GM12878 (cell line): Measurements from ENCODE around the gene SPI1. TPM values are rescaled to one million over a fixed set of nuclear protein-coding genes. Genes with fewer than 3 reads are reported as not detected.

Experiments used
- ATAC-seq: fragments of 200-7000 bp; cut with Tn5 transposase; 3 replicates; pipeline ENCODE4 v1.9.1; 2020; ENCODE audit warnings: mild to moderate bottlenecking, moderate library complexity
- BruUV-seq: library from RNA; stranded (reverse); fragments of 400-500 nt; replicated peaks from 2 replicates; lab custom pipeline; 2021; lab: Mats Ljungman, UMichigan
- CTCF ChIA-PET: fragments of 300-600 bp; sonication (Branson Sonifier 250); formaldehyde crosslinking; extraction: SDS; loops from one replicate; lab custom pipeline; 2021; ENCODE audit warnings: inconsistent platforms; lab: Yijun Ruan, JAX
- POLR2A ChIA-PET: fragments of 350-600 bp; formaldehyde crosslinking; extraction: SDS; loops from one replicate; lab custom pipeline; 2021; ENCODE audit warnings: inconsistent platforms; lab: Charles Lee
- RAD21 ChIA-PET: fragments of 300-600 bp; sonication (Branson Sonifier 250); formaldehyde crosslinking; loops from one replicate; lab custom pipeline; 2023; ENCODE audit warnings: antibody characterized with exemption; ENCODE audit not compliant: unreplicated experiment; lab: Charles Lee
- SMC1A ChIA-PET: fragments of 300-600 bp; sonication (Branson Sonifier 250); formaldehyde crosslinking; loops from one replicate; lab custom pipeline; 2023; ENCODE audit not compliant: unreplicated experiment, uncharacterized antibody; lab: Charles Lee
- DNase-seq: peaks from one replicate; pipeline ENCODE4 v3.0.0-alpha.2; 2011; ENCODE audit warnings: low read depth, low spot score
- FAIRE-seq: peaks from 3 replicates; lab custom pipeline; 2011; peaks lifted over from hg19 to GRCh38; lab: Jason Lieb, UNC
- H2AFZ ChIP-seq: 2 replicates; pipeline ENCODE4 v1.6.0; 2011; ENCODE audit warnings: low read depth, low read length, control low read depth; ENCODE audit not compliant: control insufficient read depth
- H3K27ac ChIP-seq: 2 replicates; pipeline ENCODE4 v1.5.1; 2011; ENCODE audit warnings: control low read depth; ENCODE audit not compliant: control insufficient read depth, insufficient read depth
- H3K27me3 ChIP-seq, 2 experiments: replicated peaks in 1 of 2; 2 replicates each; pipeline versions ENCODE4 v1.6.0 to v1.6.1; 2011; ENCODE audit warnings: low read length in 1 of 2; ENCODE audit not compliant: control insufficient read depth in 2 of 2, insufficient read depth in 2 of 2
- H3K36me3 ChIP-seq, 2 experiments: 2 replicates each; pipeline ENCODE4 v1.5.1; 2011; ENCODE audit warnings: low read length in 1 of 2; ENCODE audit not compliant: control insufficient read depth in 2 of 2, insufficient read depth in 2 of 2
- H3K4me1 ChIP-seq: 2 replicates; pipeline ENCODE4 v1.6.1; 2011; ENCODE audit warnings: mild to moderate bottlenecking, low read length, moderate library complexity, mixed read lengths; ENCODE audit not compliant: control insufficient read depth, insufficient read depth
- H3K4me2 ChIP-seq: 2 replicates; pipeline ENCODE4 v1.6.0; 2011; ENCODE audit warnings: control low read depth; ENCODE audit not compliant: control insufficient read depth, insufficient read depth
- H3K4me3 ChIP-seq: fragments of 200-600 bp; sonication (generic); 2 replicates; pipeline ENCODE4 v1.5.1; 2016
- H3K79me2 ChIP-seq: 2 replicates; pipeline ENCODE4 v1.6.0; 2011; ENCODE audit warnings: low read length; ENCODE audit not compliant: control insufficient read depth, insufficient read depth
- H3K9ac ChIP-seq: 2 replicates; pipeline ENCODE4 v1.8.0; 2011; ENCODE audit warnings: low read length, control low read depth, mixed read lengths; ENCODE audit not compliant: control insufficient read depth, insufficient read depth
- H3K9me3 ChIP-seq: replicated peaks from 3 replicates; pipeline ENCODE4 v1.5.1; 2011; ENCODE audit warnings: mild to moderate bottlenecking, low read length; ENCODE audit not compliant: control insufficient read depth, insufficient read depth
- H4K20me1 ChIP-seq: 2 replicates; pipeline ENCODE4 v1.6.0; 2011; ENCODE audit not compliant: control insufficient read depth, insufficient read depth
- BCL11A ChIP-seq: IDR thresholded peaks from 2 replicates; pipeline ENCODE4 v1.6.1; 2011; ENCODE audit warnings: low read depth, low read length
- BCL3 ChIP-seq: IDR thresholded peaks from 2 replicates; pipeline ENCODE4 v1.6.1; 2011; ENCODE audit warnings: borderline replicate concordance, low read depth, mild to moderate bottlenecking, moderate library complexity, low read length; ENCODE audit not compliant: insufficient read depth, poor library complexity, severe bottlenecking
- CEBPB ChIP-seq, 2 experiments: fragments of 150-350 bp in 1 of 2; IDR thresholded peaks; 2 replicates each; pipeline ENCODE4 v1.6.1; 2012 to 2014; ENCODE audit warnings: low read depth in 2 of 2, low read length in 2 of 2, borderline replicate concordance in 1 of 2, inconsistent platforms in 1 of 2
- CHD1 ChIP-seq: IDR thresholded peaks from 2 replicates; pipeline ENCODE4 v1.6.1; 2012; ENCODE audit warnings: low read depth, low read length, improper control_type of control experiment
- DPF2 ChIP-seq: fragments of 450-650 bp; IDR thresholded peaks from 2 replicates; pipeline ENCODE4 v1.6.1; 2017; ENCODE audit warnings: mild to moderate bottlenecking
- ESRRA ChIP-seq: IDR thresholded peaks from 2 replicates; pipeline ENCODE4 v1.6.1; 2012; ENCODE audit warnings: mild to moderate bottlenecking, low read length, improper control_type of control experiment
- MEF2A ChIP-seq: IDR thresholded peaks from 2 replicates; pipeline ENCODE4 v1.6.1; 2011; ENCODE audit warnings: low read depth, mild to moderate bottlenecking, low read length, moderate library complexity; ENCODE audit not compliant: insufficient read depth
- NFYA ChIP-seq: IDR thresholded peaks from 2 replicates; pipeline ENCODE4 v1.6.1; 2011; ENCODE audit warnings: low read depth, mild to moderate bottlenecking, low read length, improper control_type of control experiment, borderline replicate concordance
- NFYB ChIP-seq: IDR thresholded peaks from 2 replicates; pipeline ENCODE4 v1.6.1; 2011; ENCODE audit warnings: low read depth, mild to moderate bottlenecking, low read length, improper control_type of control experiment, moderate library complexity; ENCODE audit not compliant: insufficient read depth
- NR2C1 ChIP-seq: fragments of 450-650 bp; IDR thresholded peaks from 2 replicates; pipeline ENCODE4 v1.6.1; 2017; ENCODE audit warnings: antibody characterized with exemption, mild to moderate bottlenecking, moderate library complexity
- SMARCA5 ChIP-seq: fragments of 450-650 bp; IDR thresholded peaks from 2 replicates; pipeline ENCODE4 v1.6.1; 2017; ENCODE audit warnings: mild to moderate bottlenecking
- SPI1 ChIP-seq: IDR thresholded peaks from 2 replicates; pipeline ENCODE4 v1.6.1; 2011; ENCODE audit warnings: low read depth, mild to moderate bottlenecking, low read length, moderate library complexity, borderline replicate concordance; ENCODE audit not compliant: insufficient read depth
- STAT1 ChIP-seq: fragments of 450-650 bp; conservative IDR thresholded peaks from 2 replicates; pipeline ENCODE4 v1.6.1; 2014; ENCODE audit warnings: antibody characterized with exemption, mild to moderate bottlenecking
- TAF1 ChIP-seq: IDR thresholded peaks from 2 replicates; pipeline ENCODE4 v1.6.1; 2011; ENCODE audit warnings: mild to moderate bottlenecking, low read depth, low read length, borderline replicate concordance
- TCF3 ChIP-seq: IDR thresholded peaks from 2 replicates; pipeline ENCODE4 v1.6.1; 2012; ENCODE audit warnings: low read depth, mild to moderate bottlenecking, low read length, borderline replicate concordance; ENCODE audit not compliant: insufficient read depth
- USF1 ChIP-seq: IDR thresholded peaks from 2 replicates; pipeline ENCODE4 v1.6.1; 2011; ENCODE audit warnings: borderline replicate concordance, low read depth, mild to moderate bottlenecking, moderate library complexity, mixed read lengths, low read length; ENCODE audit not compliant: insufficient read depth; ENCODE audit errors: extremely low read length
- USF2 ChIP-seq: IDR thresholded peaks from 2 replicates; pipeline ENCODE4 v1.6.1; 2011; ENCODE audit warnings: low read depth, low read length, improper control_type of control experiment, borderline replicate concordance
- YY1 ChIP-seq: IDR thresholded peaks from 2 replicates; pipeline ENCODE4 v1.6.1; 2011; ENCODE audit warnings: low read depth, mild to moderate bottlenecking, low read length
- ZZZ3 ChIP-seq: IDR thresholded peaks from 2 replicates; pipeline ENCODE4 v1.6.1; 2011; ENCODE audit warnings: low read depth; ENCODE audit not compliant: control insufficient read depth, insufficient read length
- WGBS: methylation state at CpG from one replicate; pipeline ENCODE4 v1.1.6; 2016; ENCODE audit warnings: low lambda C conversion rate; ENCODE audit not compliant: insufficient replicate concordance, insufficient coverage; ENCODE audit errors: missing lambda C conversion rate; 5-methylcytosine and 5-hydroxymethylcytosine counted together
- in situ Hi-C: fragments of 300-500 bp; cut with MboI; formaldehyde crosslinking; loops from 9 replicates; pipeline ENCODE4 v1.14.3; 2018; ENCODE audit warnings: mixed read lengths
- intact Hi-C: fragments of 100-400 bp; cut with micrococcal nuclease; formaldehyde crosslinking; loops from one replicate; pipeline ENCODE4 v1.14.2; 2022; ENCODE audit not compliant: unreplicated experiment
- polyA plus RNA-seq, 11 experiments: library from polyadenylated mRNA; depleted of rRNA in 4 of 11; unstranded in 6 of 11; stranded (reverse) in 5 of 11; fragments of >200 nt; fragmentation: Nextera tagmentation in 4 of 11; fragmentation: Illumina TruSeq in 1 of 11; extraction: Ambion mirVana in 4 of 11; extraction: Trizol in 1 of 11; gene quantifications; 1 replicate in 1 of 11; 2 replicates in 10 of 11; pipeline versions ENCODE4 v1.2.1 to v1.2.3, GENCODE V29; 2011 to 2016; ENCODE audit warnings: inconsistent platforms in 2 of 11, missing spikeins in 2 of 11, low read depth in 1 of 11
- total RNA-seq, 4 experiments: library from RNA; depleted of rRNA in 3 of 4; stranded (reverse); fragments of >200 nt in 3 of 4; fragmentation: Illumina TruSeq in 1 of 4; extraction: Trizol in 1 of 4; gene quantifications; 2 replicates each; pipeline versions ENCODE4 v1.2.1 to v1.2.3, GENCODE V29; 2013 to 2021

Gene SPI1
- total and polyA plus RNA-seq, 10 of the 15 experiments (the other 5 are each of a cell fraction or from before 2014, with no cell fraction given) = 0.05 to 31.1 (median 9.7) TPM

- Histone ChIP-seq H3K9me3 (no peaks in the 10 kb centered on the region), H3K27ac (peak within 1 kb of the TSS; percentile 99), H3K4me2 (peak within 1 kb of the TSS; percentile 99), H3K9ac (peak within 1 kb of the TSS; percentile 98), H3K4me3 (peak within 1 kb of the TSS; percentile 97), H3K27me3 (no peaks in the 10 kb centered on the region), H2AFZ (peak within 1 kb of the TSS; percentile 100), H3K4me1 (peaks cover 12% of the 10 kb centered on the region), H3K79me2 (peaks cover 22% of the 10 kb centered on the region), H4K20me1 (no peaks in the 10 kb centered on the region), H3K36me3 (peaks cover 15 to 24% of the 10 kb centered on the region in 2 experiments)
- no TSS peak for BruUV-seq
- DNase-seq (peak; percentile 71), FAIRE-seq (peak; percentile 94), ATAC-seq (peak; percentile 95)
- CTCF ChIA-PET = interaction anchor here (0.9 to 4.2 kb wide), 5 partner anchors 15 to 178 kb away, joined by 3 to 39 read pairs (median 5); partner anchors contain the start of gene ACP2
- SMC1A ChIA-PET = interaction anchor here (0.6 to 1.4 kb wide), 4 partner anchors 52 to 288 kb away, joined by 3 read pairs; no protein-coding TSS in a partner anchor
- WGBS = under 1% methylated on average over 53 of the region's 62 CpGs
- POLR2A ChIA-PET = interaction anchor here (0.5 to 1.7 kb wide), 6 partner anchors 9 to 208 kb away, joined by 3 to 4 read pairs (median 3); partner anchors contain the start of genes ACP2 and SLC39A13
- intact Hi-C loops = loop anchor here (5.0 kb wide), 1 partner anchor 249 kb away; the partner anchor contains the start of gene ARFGAP2
- in situ Hi-C loops = no loop called here
- RAD21 ChIA-PET = interaction anchor here (0.7 to 1.3 kb wide), 4 partner anchors 14 to 212 kb away, joined by 3 to 4 read pairs (median 3); partner anchors contain the start of genes ACP2 and DDB2
- TF ChIP-seq DPF2 = no peak
- no peak for TF ChIP-seq BCL3
- peak; percentile 99 for TF ChIP-seq TAF1
- 0 out of 2 replicates have a peak, but pooled peaks have one; percentile 45 for TF ChIP-seq MEF2A
- TF ChIP-seq CEBPB (IDR thresholded peaks at IDR 0.05; ENCODE audit: borderline replicate concordance in 1 of 2, low read depth in 2 of 2, low read length in 2 of 2) = 0 out of 4 replicates have a peak, but pooled peaks of 1 of the 2 experiments have one; percentile 4
- peak; percentile 98 for TF ChIP-seq YY1
- TF ChIP-seq USF1 = peak; percentile 8
- no peak for TF ChIP-seq SPI1
- no peak for TF ChIP-seq BCL11A
- TF ChIP-seq NFYB = peak; percentile 76
- no peak for TF ChIP-seq ESRRA
- no peak for TF ChIP-seq NFYA
- peak; percentile 76 for TF ChIP-seq NR2C1
- peak; percentile 54; the same call in 1 of the 2 replicates for TF ChIP-seq TCF3
- no peak for TF ChIP-seq USF2
- TF ChIP-seq SMARCA5 = no peak
- no peak for TF ChIP-seq CHD1
- TF ChIP-seq ZZZ3 = no peak
- TF ChIP-seq STAT1 = peak; percentile 91
Observed at GRCh38 chr11:47426062-47426956, 48.0 kb upstream of the SPI1 start, which contains the start of gene PSMC3. Gene PSMC3, minus strand, starts transcription at chr11:47426439. Its CDS starts 160 bp downstream, at chr11:47426279.
